ENCODE data around the gene BMPR1B. TPM values are rescaled to one million over a fixed set of nuclear protein-coding genes. Genes with fewer than 3 reads are reported as not detected.

The BMPR1B gene
- total and polyA plus RNA-seq, 9 of the 15 experiments (the other 6 are each of a cell fraction or from before 2014, with no cell fraction given) = 0.01 TPM; not detected in 8

DNA sequence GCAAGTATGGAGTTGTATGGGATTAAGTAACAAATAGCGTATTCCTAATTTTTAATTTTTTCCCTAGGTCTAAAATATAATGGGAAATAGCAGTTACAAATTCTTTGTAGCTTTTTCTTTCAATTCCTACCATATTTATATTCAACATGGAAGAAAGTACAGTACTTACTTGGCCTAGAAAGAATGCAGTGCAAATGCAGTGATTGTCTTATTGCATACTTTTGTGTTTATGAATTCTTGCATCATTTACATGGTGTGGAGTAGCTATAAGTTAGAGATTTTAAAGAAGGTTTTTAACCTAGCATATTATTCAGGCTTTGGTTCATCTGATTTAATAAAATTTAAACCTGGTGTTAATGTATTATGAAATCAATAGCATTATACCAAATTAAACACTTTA lies 263.3 kb downstream of the BMPR1B start (continued):
- TF ChIP-seq XRCC3 (IDR thresholded peaks at IDR 0.05) (no peak), ZNF592 (IDR thresholded peaks at IDR 0.05) (no peak), SMAD4 (CRISPR knock-in tag; conservative IDR thresholded peaks at IDR 0.05) (no peak), ZNF551 (CRISPR knock-in tag; IDR thresholded peaks at IDR 0.05) (no peak), ZNF436 (CRISPR knock-in tag; IDR thresholded peaks at IDR 0.05) (no peak)

DNA sequence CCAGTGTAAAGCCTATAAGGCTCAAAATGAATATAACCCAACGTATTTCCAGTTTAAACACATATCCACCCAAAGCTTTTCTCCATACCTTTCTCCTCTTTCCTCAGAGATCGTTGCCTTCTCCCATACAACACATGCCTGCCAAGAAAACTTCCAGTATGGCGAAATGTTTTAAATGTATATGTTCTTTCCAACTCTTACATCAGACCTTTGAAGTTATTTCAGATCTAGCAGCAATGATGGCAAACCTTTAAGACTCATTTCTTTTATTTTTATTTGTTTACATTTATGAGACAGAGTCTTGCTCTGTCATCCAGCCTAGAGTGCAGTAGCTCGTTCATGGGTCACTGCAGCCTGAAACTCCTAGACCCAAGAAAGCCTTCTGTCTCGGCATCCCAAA lies 265.4 kb downstream of the BMPR1B start:
- FAIRE-seq = no peak
- POLR2A ChIA-PET = no interaction called here
- TF ChIP-seq, protein P1, sequence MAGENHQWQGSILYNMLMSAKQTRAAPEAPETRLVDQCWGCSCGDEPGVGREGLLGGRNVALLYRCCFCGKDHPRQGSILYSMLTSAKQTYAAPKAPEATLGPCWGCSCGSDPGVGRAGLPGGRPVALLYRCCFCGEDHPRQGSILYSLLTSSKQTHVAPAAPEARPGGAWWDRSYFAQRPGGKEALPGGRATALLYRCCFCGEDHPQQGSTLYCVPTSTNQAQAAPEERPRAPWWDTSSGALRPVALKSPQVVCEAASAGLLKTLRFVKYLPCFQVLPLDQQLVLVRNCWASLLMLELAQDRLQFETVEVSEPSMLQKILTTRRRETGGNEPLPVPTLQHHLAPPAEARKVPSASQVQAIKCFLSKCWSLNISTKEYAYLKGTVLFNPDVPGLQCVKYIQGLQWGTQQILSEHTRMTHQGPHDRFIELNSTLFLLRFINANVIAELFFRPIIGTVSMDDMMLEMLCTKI (IDR thresholded peaks at IDR 0.05; ENCODE audit: partially characterized antibody) = no peak
- TF ChIP-seq ZNF232 (CRISPR knock-in tag; IDR thresholded peaks at IDR 0.05) = no peak
- no peak for TF ChIP-seq NFXL1 (CRISPR knock-in tag; IDR thresholded peaks at IDR 0.05)
- no peak for TF ChIP-seq ZNF354B (CRISPR knock-in tag; IDR thresholded peaks at IDR 0.05)
- no peak for TF ChIP-seq NFATC3 (IDR thresholded peaks at IDR 0.05)
- TF ChIP-seq GATA2 (CRISPR knock-in tag; IDR thresholded peaks at IDR 0.05) = no peak
- no peak for TF ChIP-seq FOXP4 (CRISPR knock-in tag; IDR thresholded peaks at IDR 0.05; ENCODE audit: borderline replicate concordance)
- TF ChIP-seq ID3 (CRISPR knock-in tag; IDR thresholded peaks at IDR 0.05) = no peak
- no peak for TF ChIP-seq ID3 (tag; IDR thresholded peaks at IDR 0.05)

More for the DNA sequence above, 265.4 kb downstream of the BMPR1B start:
- no peaks in the 10 kb centered on the region for H3K36me3 ChIP-seq (ENCODE audit: control insufficient read depth, insufficient read depth, low read length)
- DNase-seq (ENCODE audit: extremely low read depth in 1 of 4, low spot score in 3 of 4) (no peak), ATAC-seq (no peak)
- no peaks in the 10 kb centered on the region for H3K9me1 ChIP-seq (ENCODE audit: control insufficient read depth, insufficient read depth, low read length)
- H4K20me1 ChIP-seq (replicated peaks; ENCODE audit: control insufficient read depth, insufficient read depth, low read length) = no peaks in the 10 kb centered on the region
- H3K27ac ChIP-seq (ENCODE audit: extremely low read depth, low read depth, low read length) = no peak overlapping the region
- in situ Hi-C loops (cut with MboI) (no loop called here), intact Hi-C loops (cut with micrococcal nuclease) (loop anchor here (10.0 kb wide), 1 partner anchor 398 kb away; no protein-coding TSS in a partner anchor)
- H2AFZ ChIP-seq (ENCODE audit: low read depth, low read length) = no peak overlapping the region
- no TSS peak for BruUV-seq (replicated peaks)
- CTCF ChIA-PET (ENCODE audit: low intra/inter-chr PET ratio) = no interaction called here
- no peak overlapping the region for H3K9ac ChIP-seq (ENCODE audit: insufficient read depth in 1 of 2, low read depth in 2 of 2, low read length in 2 of 2)
- H3K4me1 ChIP-seq (replicated peaks in 1 of 2; ENCODE audit: control insufficient read depth in 2 of 2, insufficient read depth in 2 of 2, low read length in 2 of 2) = no peaks in the 10 kb centered on the region
- H3K4me3 ChIP-seq = no peak overlapping the region
- no peaks in the 10 kb centered on the region for H3K9me3 ChIP-seq (replicated peaks; ENCODE audit: control insufficient read depth, insufficient read depth, low read depth, low read length)
- no peak overlapping the region for H3K4me2 ChIP-seq (ENCODE audit: insufficient read depth, low read length)
- no peaks in the 10 kb centered on the region for H3K79me2 ChIP-seq (ENCODE audit: control insufficient read depth, insufficient read depth, low read length)
- 0% methylated on average over 5 of the region's 5 CpGs for WGBS (ENCODE audit: insufficient coverage, low coverage, missing lambda C conversion rate)
- no peaks in the 10 kb centered on the region for H3K27me3 ChIP-seq (ENCODE audit: control insufficient read depth in 2 of 2, insufficient read depth in 2 of 2, low read length in 2 of 2)
